H1 (cell line): ENCODE measurements around the gene PBX3.

ENCODE experiments used
- CREB1 ChIP-seq: IDR thresholded peaks from 2 replicates; pipeline ENCODE4 v1.6.1; 2012; ENCODE audit warnings: inconsistent platforms
- CTCF ChIP-seq, 3 experiments: IDR thresholded peaks; 1 replicate in 2 of 3; 2 replicates in 1 of 3; pipeline versions ENCODE4 v1.5.1 to v1.6.1; 2011; ENCODE audit warnings: low read length in 3 of 3, mild to moderate bottlenecking in 3 of 3, inconsistent platforms in 2 of 3, low read depth in 1 of 3, moderate library complexity in 1 of 3; ENCODE audit not compliant: insufficient read depth in 1 of 3; ENCODE audit errors: control extremely low read depth in 1 of 3
- EZH2 ChIP-seq: fragments of 200-600 bp; sonication (generic); IDR thresholded peaks from 2 replicates; pipeline ENCODE4 v1.7.1; 2012; ENCODE audit warnings: low read depth, mild to moderate bottlenecking, moderate library complexity, low read length, inconsistent platforms; ENCODE audit not compliant: severe bottlenecking
- KDM5A ChIP-seq: fragments of 200-600 bp; IDR thresholded peaks from 2 replicates; pipeline ENCODE4 v1.7.1; 2012; ENCODE audit warnings: mild to moderate bottlenecking, low read length, inconsistent platforms, mixed read lengths
- MAX ChIP-seq: IDR thresholded peaks from 2 replicates; pipeline ENCODE4 v1.6.1; 2012; ENCODE audit warnings: inconsistent platforms
- NANOG ChIP-seq: IDR thresholded peaks from 2 replicates; pipeline ENCODE4 v1.6.1; 2011; ENCODE audit warnings: low read length, low read depth, mild to moderate bottlenecking, inconsistent platforms; ENCODE audit not compliant: insufficient read depth, poor library complexity, severe bottlenecking
- POLR2AphosphoS5 ChIP-seq: IDR thresholded peaks from 2 replicates; pipeline ENCODE4 v1.6.1; 2011; ENCODE audit warnings: low read depth, low read length
- SIRT6 ChIP-seq: IDR thresholded peaks from one replicate; pipeline ENCODE4 v1.7.1; 2012; ENCODE audit warnings: low read length, inconsistent platforms
- YY1 ChIP-seq: IDR thresholded peaks from 2 replicates; pipeline ENCODE4 v1.6.1; 2011; ENCODE audit warnings: low read depth, mild to moderate bottlenecking, low read length

DNA sequence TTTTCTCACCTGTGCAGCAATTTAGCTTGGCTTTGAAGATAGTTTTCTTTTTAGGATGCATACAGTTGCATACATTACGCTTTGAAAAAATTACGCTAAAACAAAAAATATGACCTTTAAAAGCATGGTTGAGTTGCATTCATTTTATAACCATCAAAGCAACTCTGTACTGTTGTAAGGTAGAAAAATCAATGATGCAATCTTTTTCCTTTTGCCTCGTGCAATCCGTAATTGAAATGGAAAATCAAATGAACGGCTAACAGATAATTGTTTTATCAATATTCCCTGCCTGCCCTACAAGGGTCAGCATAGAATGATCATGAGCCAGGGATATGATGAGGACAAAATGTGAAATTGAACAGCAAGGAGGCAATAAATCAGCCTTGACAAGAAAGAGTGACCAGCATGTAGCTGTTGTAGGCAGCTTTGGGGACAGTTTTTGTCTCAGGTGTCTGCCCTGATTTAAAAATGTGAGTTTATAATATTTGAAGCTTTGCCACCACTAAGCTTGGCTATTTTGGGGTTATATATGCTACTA, 98.2 kb downstream of the PBX3 start:
- TF ChIP-seq SIRT6 (no peak), CREB1 (no peak), POLR2AphosphoS5 (no peak), CTCF (IDR thresholded peaks at IDR 0.05; ENCODE audit: control extremely low read depth in 1 of 3, insufficient read depth in 1 of 3, low read depth in 1 of 3, low read length in 3 of 3) (no peak), MAX (no peak), KDM5A (no peak), EZH2 (no peak), NANOG (no peak), YY1 (no peak)
